HG03457 (cell line): Measurements from ENCODE around the gene FARP1.

Experiments used
- ATAC-seq: cut with Tn5 transposase; IDR thresholded peaks from one replicate; pipeline ENCODE4 v1.9.1; 2021; ENCODE audit warnings: moderate number of reproducible peaks; ENCODE audit not compliant: unreplicated experiment

The FARP1 gene

DNA sequence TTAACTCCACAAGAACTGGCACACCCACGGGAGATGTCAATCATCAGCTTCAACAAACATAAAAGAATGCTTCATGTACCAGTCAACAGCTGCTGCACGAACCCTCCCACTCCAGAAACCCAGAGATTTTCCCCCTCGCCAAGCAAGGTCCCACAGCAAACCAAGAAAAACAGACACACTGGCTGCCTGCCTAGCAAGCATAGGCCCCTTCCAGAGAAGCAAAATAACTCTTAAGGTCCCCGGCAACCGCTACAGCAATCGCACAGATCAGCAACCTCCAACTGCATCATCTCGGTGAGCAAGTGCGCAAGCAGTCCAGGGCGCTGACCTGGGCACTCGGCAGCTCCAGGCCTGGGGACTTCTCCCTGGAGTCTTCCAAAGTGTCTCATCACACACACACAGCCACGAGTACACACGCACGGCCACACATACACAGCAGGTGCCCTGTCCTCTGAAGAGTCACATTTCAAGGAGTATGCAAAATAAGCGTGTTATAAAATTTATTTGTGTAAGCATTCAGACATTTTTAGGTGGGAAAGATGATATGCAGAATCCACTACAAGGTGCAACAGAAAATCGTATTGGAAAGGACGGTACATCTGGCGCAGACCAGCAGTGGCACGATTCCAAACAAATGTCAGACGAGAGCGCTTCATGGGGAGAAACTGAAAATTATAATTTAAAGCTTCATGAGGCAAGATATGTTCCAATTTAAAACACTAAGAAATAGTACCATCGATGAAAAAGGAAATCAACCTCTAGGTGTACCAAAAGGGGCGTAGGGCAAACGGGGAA, 309.0 kb downstream of the FARP1 start:
- no peak for ATAC-seq

DNA sequence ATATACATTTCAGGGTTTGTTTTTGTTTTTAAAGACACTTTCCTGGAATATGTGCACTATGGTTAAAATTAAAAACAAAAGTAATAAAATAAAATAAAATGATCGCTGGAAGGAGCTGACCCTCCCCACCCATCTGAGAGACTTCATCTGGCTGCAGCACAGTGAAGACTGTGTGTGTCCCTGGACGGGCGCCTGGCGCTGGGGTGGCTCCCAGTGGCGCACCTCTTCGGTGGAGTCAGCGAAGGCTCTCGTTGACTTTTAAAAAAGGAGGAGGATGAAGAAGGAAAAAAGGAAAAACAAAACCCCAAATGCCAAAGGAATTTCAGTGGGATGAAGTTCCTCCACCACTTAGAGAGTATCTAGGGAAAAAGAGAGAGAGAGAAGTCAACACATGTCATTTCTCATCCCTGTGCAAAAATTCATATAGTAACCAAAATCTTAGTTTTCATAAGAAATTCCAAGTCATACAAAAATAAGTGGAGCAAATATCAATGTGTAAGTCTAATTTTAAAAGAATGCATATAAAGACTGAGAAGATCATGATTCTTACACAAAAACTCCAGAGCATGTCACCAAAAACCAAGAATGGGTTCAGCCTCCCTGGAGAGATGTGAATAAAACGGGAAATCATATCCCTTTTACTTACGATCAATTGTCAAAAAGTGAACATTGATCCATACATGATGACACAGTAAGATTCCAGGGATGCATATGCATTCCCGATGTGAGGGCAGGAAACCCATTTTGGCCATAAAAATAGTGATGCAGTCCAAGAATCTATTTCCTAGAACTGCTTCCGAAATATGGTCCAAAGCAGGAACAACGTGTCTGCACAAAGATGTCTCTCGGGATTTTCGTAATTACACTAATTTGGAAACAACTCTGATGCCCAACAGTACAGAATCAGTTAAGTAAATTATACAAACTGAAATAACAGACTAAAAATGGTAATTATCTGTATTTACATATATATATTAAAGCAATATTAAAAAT, 310.3 kb downstream of the FARP1 start:
- ATAC-seq, result no peak

DNA sequence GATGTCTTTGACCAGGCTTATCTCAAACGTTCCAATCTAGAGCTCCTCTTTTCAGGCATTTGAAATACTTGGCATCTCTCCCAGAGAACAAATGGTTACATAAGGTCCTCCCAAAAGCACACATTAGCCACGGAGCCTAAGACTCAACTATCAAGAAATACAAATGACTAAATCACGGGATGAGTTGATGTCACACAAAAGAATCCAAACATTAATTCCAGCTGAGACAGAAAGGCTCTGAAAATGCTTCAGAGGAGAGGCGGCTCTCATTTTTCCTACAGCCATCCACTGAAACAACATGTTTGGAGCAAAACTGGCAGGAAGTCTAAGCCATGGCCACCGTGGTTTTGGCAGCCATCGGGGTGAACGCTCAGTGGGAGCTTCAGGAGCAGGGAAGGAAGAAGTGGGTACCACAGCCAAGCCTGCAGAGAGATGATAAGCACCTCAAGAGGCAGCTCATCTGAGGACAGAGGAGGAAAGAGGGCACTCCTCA, 311.5 kb downstream of the FARP1 start:
- ATAC-seq, result no peak

GRCh38 chr13:98456413-98456845, 313.5 kb downstream of the FARP1 start:
- ATAC-seq, result no peak

DNA sequence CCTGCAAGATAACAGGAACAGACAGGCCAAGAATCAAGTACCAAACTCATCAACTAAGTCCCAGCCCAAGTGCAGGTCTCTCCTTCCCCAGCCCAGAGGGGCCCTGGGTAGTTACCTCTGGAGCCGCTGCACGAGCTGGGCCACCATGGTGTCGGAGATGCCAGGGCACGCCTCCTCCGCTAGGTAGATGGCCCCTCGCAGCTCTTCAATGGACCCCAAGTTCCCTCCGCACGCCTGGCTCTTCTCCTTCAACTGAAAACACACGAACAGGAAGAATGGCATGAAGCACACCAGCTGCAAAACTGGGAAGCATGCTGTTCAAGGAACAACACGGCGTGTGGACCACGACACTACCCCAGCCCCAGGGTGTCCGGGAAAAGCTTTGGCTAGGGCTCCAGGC, 314.2 kb downstream of the FARP1 start:
- ATAC-seq, result no peak

DNA sequence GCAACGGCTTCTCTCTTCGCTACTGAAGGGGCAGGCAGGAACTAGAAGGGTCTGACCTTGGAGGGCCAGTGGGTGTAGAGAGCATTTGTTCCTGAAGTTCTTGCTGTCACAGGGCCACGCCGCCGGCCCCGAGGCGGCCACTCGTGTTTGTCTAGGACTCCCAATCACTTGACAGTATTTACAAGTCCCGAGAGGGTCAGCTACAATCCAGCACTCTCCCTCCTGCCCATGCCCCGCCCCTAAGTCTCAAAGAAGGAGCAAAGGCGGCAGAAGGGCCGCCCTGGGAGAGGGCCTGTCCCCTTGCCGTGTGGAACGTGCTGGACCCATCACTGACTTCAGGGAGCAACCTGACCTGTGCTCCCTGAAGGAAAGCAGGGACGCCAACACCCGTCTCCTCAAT, 315.5 kb downstream of the FARP1 start:
- ATAC-seq, result no peak

DNA sequence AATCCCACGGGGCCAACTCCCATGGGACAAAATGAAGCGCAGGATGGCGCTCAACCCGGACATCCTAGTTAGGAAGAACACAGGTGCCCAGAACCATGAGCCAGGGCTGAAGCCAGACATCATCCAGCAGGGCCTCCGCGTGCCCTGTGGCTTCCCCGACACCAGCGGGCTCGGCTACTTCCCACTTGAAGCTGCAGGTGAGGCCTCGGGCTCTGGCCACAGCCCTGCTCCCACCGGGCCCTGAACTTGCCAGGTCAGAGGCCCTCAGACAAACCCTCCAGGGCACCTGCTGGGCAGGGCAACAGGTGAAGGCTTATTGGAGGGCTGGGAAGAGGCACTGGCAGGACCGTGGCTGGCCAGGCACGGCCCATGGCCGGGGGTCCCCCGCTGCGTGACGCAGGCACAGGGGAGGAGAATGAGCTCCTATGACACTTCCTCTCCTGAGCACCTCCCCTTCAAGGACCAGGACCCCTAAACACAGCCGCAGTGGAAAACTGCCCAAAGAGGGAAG, 316.3 kb downstream of the FARP1 start:
- ATAC-seq, result no peak

DNA sequence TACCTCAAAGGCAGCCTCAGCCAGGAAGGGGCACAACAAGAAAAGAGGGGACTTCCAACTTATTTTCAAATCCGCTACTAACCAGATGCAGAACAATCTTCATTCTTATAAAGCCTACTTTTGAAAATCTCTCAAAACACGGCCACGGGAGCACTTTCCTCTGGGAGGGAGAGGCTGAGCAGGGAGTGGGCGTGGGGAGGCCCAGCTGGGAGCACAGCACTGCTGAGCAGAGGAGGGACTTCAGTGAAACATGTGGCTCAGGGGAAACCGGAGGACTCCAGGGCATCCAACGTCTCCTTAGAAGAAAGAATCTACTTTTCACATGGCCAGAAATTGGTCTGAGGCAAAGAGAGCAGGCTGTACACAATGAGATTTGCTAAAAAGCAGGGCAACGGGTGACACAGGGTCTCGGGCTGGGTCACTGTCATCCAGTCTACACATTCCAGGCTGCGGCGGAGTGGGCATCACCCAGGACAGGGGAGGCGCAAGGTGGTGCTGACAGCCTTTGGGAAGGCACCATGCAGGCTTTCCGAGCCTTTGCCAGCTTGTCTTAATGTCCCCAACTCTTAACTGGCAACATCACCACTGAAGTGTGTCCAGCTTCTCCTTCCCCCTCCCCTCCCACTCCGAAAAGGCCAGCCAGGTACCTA, 317.0 kb downstream of the FARP1 start:
- ATAC-seq, result no peak

GRCh38 chr13:98460516-98460915, 317.6 kb downstream of the FARP1 start:
- no peak for ATAC-seq

DNA sequence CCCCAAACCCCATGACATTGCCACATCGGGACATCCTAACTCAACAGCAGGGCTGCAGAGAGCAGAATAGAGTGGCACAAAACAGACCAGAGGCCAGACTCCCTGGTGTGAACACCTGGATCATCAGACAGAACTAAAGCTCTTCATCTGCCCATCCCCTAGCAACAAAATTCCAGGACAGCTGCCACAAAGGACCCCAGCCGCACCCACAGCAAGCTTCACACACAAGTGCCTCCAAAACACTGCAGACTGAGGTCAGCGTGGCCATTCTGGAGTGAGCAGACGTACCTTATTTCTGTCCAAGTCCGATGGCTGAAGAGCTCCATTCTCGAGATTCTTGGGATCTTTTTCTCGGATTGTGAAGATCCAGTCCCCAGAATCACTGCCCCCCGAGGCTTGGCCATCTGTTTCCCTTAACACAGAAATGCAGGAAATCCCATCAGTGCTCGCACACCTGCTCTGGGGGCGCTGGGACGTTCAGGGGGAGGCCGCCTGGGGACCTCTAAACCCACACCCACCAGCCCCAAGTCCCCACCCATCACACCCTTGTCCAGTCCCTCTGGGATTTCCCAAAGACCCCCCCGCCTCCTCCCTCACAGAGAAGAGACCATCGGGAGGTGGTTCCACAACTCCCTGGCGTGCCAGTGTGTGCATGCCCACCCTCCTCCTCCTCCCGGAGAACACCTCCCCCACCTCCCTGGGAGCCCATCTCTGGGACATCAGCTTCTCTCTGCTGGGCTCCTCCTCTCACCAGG, 318.8 kb downstream of the FARP1 start:
- no peak for ATAC-seq

DNA sequence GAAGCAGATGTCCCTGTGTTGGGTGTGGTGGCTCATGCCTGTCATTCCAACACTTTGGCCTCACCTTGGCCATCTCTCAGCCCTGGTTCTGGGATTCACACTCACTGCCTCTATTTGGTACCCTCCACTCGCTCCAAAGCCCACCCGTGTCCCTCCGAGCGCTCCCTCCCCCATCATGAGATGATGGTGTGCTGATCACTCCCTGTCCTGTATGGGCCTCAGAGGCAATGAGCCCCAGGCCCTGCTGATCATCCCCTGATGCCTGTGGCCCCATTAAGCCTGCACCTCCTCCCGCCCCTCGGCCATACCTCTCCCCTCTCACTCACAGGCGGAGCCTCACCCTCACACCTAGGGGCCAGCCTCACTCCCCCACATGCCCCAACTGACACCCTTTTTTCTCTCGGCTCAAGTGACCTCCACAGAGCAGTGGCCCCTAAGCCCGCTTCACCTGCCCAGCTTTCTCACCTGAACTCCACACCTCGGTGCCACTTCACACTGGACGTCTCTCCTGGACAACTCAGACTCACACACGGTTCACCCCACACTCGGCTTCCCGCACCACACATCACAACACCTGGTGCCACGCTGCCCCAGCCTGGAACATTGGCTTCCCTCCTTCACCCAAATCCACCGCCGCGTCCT, 319.5 kb downstream of the FARP1 start:
- no peak for ATAC-seq

DNA sequence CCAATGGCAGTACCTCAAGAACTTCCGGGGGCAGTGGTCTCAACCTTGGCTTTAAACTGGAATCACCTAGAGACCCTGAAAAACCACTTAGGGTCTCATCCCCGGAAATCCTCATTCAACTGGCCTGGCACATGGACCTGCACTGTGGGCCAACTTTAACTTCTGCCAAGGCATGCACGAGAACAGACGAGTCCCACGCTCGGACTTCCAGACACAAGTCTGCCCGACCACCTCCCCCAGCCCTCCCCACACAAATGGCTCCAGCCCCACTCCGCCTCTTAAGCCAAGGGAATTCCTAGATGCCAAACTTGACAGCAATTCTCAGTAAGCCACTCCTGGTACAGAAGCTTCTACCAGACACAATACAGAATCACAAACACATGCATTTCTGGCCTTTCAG, 320.1 kb downstream of the FARP1 start:
- ATAC-seq, result no peak

DNA sequence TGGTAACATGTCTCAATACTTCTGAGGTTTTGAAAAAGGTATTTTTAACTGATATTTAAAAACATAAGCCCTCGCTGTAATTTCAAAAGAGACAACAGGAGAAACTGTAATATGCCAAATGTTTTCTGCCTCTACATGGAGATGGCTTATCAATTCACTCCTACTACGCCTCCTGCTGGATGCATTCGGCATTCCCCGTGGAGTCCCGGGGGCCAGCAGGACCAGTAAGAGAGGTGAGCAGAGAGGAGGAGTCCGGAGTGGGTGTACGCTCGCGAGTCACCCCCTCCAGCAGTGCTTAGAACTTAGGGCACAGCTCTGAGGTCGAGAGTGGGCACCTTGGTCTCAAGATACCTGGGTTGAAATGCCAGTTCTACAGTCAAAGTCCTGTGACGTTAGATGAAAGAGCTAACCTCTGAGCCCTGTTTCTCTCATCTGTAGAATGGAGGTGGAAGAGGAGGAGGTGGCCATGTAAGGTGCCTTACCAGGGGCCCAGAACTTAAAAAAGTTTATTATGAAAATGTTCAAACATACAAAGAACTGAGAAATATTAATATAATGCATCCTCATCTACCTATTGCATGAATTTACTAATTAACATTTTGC, 323.8 kb downstream of the FARP1 start:
- no peak for ATAC-seq

- ATAC-seq, result no peak
These were observed 324.5 kb downstream of the FARP1 start for GRCh38 chr13:98467263-98467985.

GRCh38 chr13:98468361-98468760, 325.5 kb downstream of the FARP1 start:
- no peak for ATAC-seq

- no peak for ATAC-seq
These were observed 326.0 kb downstream of the FARP1 start for GRCh38 chr13:98468929-98469328.

DNA sequence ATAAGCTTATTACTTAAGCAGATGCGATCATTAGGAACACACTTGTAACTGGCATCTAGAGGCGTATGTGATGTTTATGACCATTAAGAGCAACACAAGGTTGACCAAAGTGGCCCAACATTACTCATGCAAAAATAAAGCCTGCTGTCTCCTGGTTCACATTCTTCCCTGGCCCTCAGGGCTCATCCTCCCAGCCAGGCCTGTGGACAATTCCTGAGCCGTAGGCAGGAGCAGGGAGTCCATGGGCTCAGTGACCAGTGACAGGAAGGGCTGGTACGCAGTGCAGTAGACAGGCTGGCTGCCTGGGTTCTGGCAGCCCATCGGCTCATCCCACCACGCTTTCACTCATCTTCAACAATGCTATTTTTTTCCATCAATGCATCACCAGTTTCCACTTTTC, 328.0 kb downstream of the FARP1 start:
- no peak for ATAC-seq

DNA sequence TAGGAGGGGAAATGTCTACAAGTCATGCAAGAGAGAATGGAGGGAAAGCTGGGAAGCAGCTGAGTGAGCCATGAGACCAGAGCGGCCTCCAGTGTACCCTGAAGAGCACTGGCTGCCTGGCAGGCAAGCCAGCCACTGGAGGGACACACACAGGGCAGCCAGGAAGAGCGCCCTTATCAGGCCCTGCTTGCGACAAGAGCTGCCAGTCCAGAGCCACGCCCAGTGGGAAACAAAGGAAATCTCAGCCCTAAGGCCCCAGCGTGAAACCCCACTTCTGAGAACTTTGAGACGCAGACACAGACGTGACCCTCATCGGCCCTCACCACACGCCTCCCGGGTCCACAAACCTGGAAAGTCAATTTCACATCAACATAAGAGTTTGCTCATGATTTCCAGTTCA, 329.0 kb downstream of the FARP1 start:
- no peak for ATAC-seq
